Measurements from ENCODE around the gene RARG. TPM values are rescaled to one million over a fixed set of nuclear protein-coding genes. Genes with fewer than 3 reads are reported as not detected.
A peak's percentile ranks its signal among the peaks of the same experiment; 100 is the strongest.

The RARG gene
- total RNA-seq, 1 donor from 2014 or later: 58.6 TPM

GRCh38 chr12:53218551-53219291, 13.3 kb downstream of the RARG start:
- H3K27ac Mint-ChIP-seq: peak overlapping the region; percentile 96
- peak overlapping the region; percentile 94 for H3K4me3 Mint-ChIP-seq
- peaks cover 2% of the 10 kb centered on the region for H3K27me3 Mint-ChIP-seq (ENCODE audit: insufficient read depth)
- peaks cover 82% of the 10 kb centered on the region for H3K4me1 Mint-ChIP-seq (ENCODE audit: low read depth)
- H3K36me3 Mint-ChIP-seq (ENCODE audit: low read depth): peaks cover 30% of the 10 kb centered on the region
- H3K9me3 Mint-ChIP-seq: no peaks in the 10 kb centered on the region
- DNase-seq (ENCODE audit: low spot score): no peak
- intact Hi-C loops (cut with micrococcal nuclease): loop anchor here (1.0 to 5.0 kb wide), 9 partner anchors 12 to 166 kb away; partner anchors contain the start of genes CSAD, ESPL1, MYG1 and PFDN5

GRCh38 chr12:53217931-53218307, 14.1 kb downstream of the RARG start:
- peaks cover 82% of the 10 kb centered on the region for H3K4me1 Mint-ChIP-seq (ENCODE audit: low read depth)
- H3K36me3 Mint-ChIP-seq (ENCODE audit: low read depth): peaks cover 34% of the 10 kb centered on the region
- intact Hi-C loops (cut with micrococcal nuclease): loop anchor here (5.0 kb wide), 1 partner anchor 166 kb away; the partner anchor contains the start of gene TNS2
- H3K4me3 Mint-ChIP-seq: peak overlapping the region; percentile 94
- no peaks in the 10 kb centered on the region for H3K9me3 Mint-ChIP-seq
- H3K27me3 Mint-ChIP-seq (ENCODE audit: insufficient read depth): peaks cover 2% of the 10 kb centered on the region
- no peak for DNase-seq (ENCODE audit: low spot score)
- peak overlapping the region; percentile 92 for H3K27ac Mint-ChIP-seq

- Mint-ChIP-seq H3K9me3 (no peaks in the 10 kb centered on the region), H3K36me3 (ENCODE audit: low read depth) (peaks cover 40% of the 10 kb centered on the region), H3K4me1 (ENCODE audit: low read depth) (peaks cover 81% of the 10 kb centered on the region), H3K4me3 (peak overlapping the region; percentile 94), H3K27ac (peak overlapping the region; percentile 92), H3K27me3 (ENCODE audit: insufficient read depth) (peaks cover 2% of the 10 kb centered on the region)
- no peak for DNase-seq (ENCODE audit: low spot score)
- intact Hi-C loops (cut with micrococcal nuclease): loop anchor here (5.0 kb wide), 1 partner anchor 165 kb away; the partner anchor contains the start of gene TNS2
Observed at GRCh38 chr12:53217051-53217930, 14.7 kb downstream of the RARG start.

- no peak for DNase-seq (ENCODE audit: low spot score)
- H3K27me3 Mint-ChIP-seq (ENCODE audit: insufficient read depth): no peaks in the 10 kb centered on the region
- intact Hi-C loops (cut with micrococcal nuclease): loop anchor here (5.0 kb wide), 1 partner anchor 163 kb away; the partner anchor contains the start of gene TNS2
- H3K27ac Mint-ChIP-seq: no peak overlapping the region
- peak overlapping the region; percentile 94 for H3K4me3 Mint-ChIP-seq
- peaks cover 82% of the 10 kb centered on the region for H3K4me1 Mint-ChIP-seq (ENCODE audit: low read depth)
- H3K9me3 Mint-ChIP-seq: no peaks in the 10 kb centered on the region
- peaks cover 45% of the 10 kb centered on the region for H3K36me3 Mint-ChIP-seq (ENCODE audit: low read depth)
Observed at GRCh38 chr12:53215497-53215896, 16.5 kb downstream of the RARG start.

- no peak for DNase-seq (ENCODE audit: low spot score)
- peak overlapping the region; percentile 76 for H3K27ac Mint-ChIP-seq
- H3K4me3 Mint-ChIP-seq: no peak overlapping the region
- H3K36me3 Mint-ChIP-seq (ENCODE audit: low read depth): peaks cover 45% of the 10 kb centered on the region
- no peaks in the 10 kb centered on the region for H3K9me3 Mint-ChIP-seq
- intact Hi-C loops (cut with micrococcal nuclease): loop anchor here (5.0 kb wide), 1 partner anchor 163 kb away; the partner anchor contains the start of gene TNS2
- no peaks in the 10 kb centered on the region for H3K27me3 Mint-ChIP-seq (ENCODE audit: insufficient read depth)
- peaks cover 79% of the 10 kb centered on the region for H3K4me1 Mint-ChIP-seq (ENCODE audit: low read depth)
Observed at GRCh38 chr12:53214687-53215455, 17.1 kb downstream of the RARG start.

GRCh38 chr12:53214221-53214620, 17.8 kb downstream of the RARG start:
- Mint-ChIP-seq H3K4me1 (ENCODE audit: low read depth) (peaks cover 77% of the 10 kb centered on the region), H3K27me3 (ENCODE audit: insufficient read depth) (no peaks in the 10 kb centered on the region), H3K36me3 (ENCODE audit: low read depth) (peaks cover 43% of the 10 kb centered on the region), H3K27ac (peak overlapping the region; percentile 59), H3K9me3 (no peaks in the 10 kb centered on the region), H3K4me3 (no peak overlapping the region)
- intact Hi-C loops (cut with micrococcal nuclease): no loop called here
- no peak for DNase-seq (ENCODE audit: low spot score)

GRCh38 chr12:53213348-53213747, 18.7 kb downstream of the RARG start:
- Mint-ChIP-seq H3K4me1 (ENCODE audit: low read depth) (peaks cover 78% of the 10 kb centered on the region), H3K4me3 (no peak overlapping the region), H3K27me3 (ENCODE audit: insufficient read depth) (no peaks in the 10 kb centered on the region), H3K27ac (peak overlapping the region; percentile 11), H3K9me3 (no peaks in the 10 kb centered on the region), H3K36me3 (ENCODE audit: low read depth) (peaks cover 42% of the 10 kb centered on the region)
- DNase-seq (ENCODE audit: low spot score): peak; percentile 75
- intact Hi-C loops (cut with micrococcal nuclease): loop anchor here (1.0 kb wide), 5 partner anchors 38 to 132 kb away; partner anchors contain the start of genes AAAS and ESPL1

GRCh38 chr12:53212931-53213330, 19.1 kb downstream of the RARG start:
- Mint-ChIP-seq H3K27me3 (ENCODE audit: insufficient read depth) (no peaks in the 10 kb centered on the region), H3K4me3 (no peak overlapping the region), H3K9me3 (no peaks in the 10 kb centered on the region), H3K27ac (peak overlapping the region; percentile 57), H3K4me1 (ENCODE audit: low read depth) (peaks cover 78% of the 10 kb centered on the region), H3K36me3 (ENCODE audit: low read depth) (peaks cover 42% of the 10 kb centered on the region)
- intact Hi-C loops (cut with micrococcal nuclease): loop anchor here (1.0 kb wide), 5 partner anchors 38 to 132 kb away; partner anchors contain the start of genes AAAS and ESPL1
- DNase-seq (ENCODE audit: low spot score): no peak

- Mint-ChIP-seq H3K9me3 (no peaks in the 10 kb centered on the region), H3K27me3 (ENCODE audit: insufficient read depth) (no peaks in the 10 kb centered on the region), H3K36me3 (ENCODE audit: low read depth) (peaks cover 46% of the 10 kb centered on the region), H3K4me3 (no peak overlapping the region), H3K27ac (peak overlapping the region; percentile 30), H3K4me1 (ENCODE audit: low read depth) (peaks cover 73% of the 10 kb centered on the region)
- DNase-seq (ENCODE audit: low spot score): no peak
- intact Hi-C loops (cut with micrococcal nuclease): no loop called here
Observed at GRCh38 chr12:53211476-53212381, 20.3 kb downstream of the RARG start.

GRCh38 chr12:53210843-53211242, 21.2 kb downstream of the RARG start:
- H3K4me3 Mint-ChIP-seq: no peak overlapping the region
- peaks cover 73% of the 10 kb centered on the region for H3K4me1 Mint-ChIP-seq (ENCODE audit: low read depth)
- no peak for DNase-seq (ENCODE audit: low spot score)
- H3K27ac Mint-ChIP-seq: no peak overlapping the region
- peaks cover 42% of the 10 kb centered on the region for H3K36me3 Mint-ChIP-seq (ENCODE audit: low read depth)
- no peaks in the 10 kb centered on the region for H3K9me3 Mint-ChIP-seq
- intact Hi-C loops (cut with micrococcal nuclease): no loop called here
- no peaks in the 10 kb centered on the region for H3K27me3 Mint-ChIP-seq (ENCODE audit: insufficient read depth)

- peaks cover 71% of the 10 kb centered on the region for H3K4me1 Mint-ChIP-seq (ENCODE audit: low read depth)
- H3K27me3 Mint-ChIP-seq (ENCODE audit: insufficient read depth): no peaks in the 10 kb centered on the region
- intact Hi-C loops (cut with micrococcal nuclease): loop anchor here (1.0 to 5.0 kb wide), 4 partner anchors 23 to 233 kb away; partner anchors contain the start of genes EIF4B, MYG1, PRR13 and RARG
- H3K27ac Mint-ChIP-seq: peak overlapping the region; percentile 92
- peak; percentile 56 for DNase-seq (ENCODE audit: low spot score)
- peak overlapping the region; percentile 77 for H3K4me3 Mint-ChIP-seq
- H3K9me3 Mint-ChIP-seq: no peaks in the 10 kb centered on the region
- H3K36me3 Mint-ChIP-seq (ENCODE audit: low read depth): peaks cover 37% of the 10 kb centered on the region
Observed at GRCh38 chr12:53208877-53209463, 23.0 kb downstream of the RARG start.
